ENCODE measurements around the gene RAPGEF3.

- no peak for TF ChIP-seq CTCF (IDR thresholded peaks at IDR 0.05)
- TF ChIP-seq EZH2 (IDR thresholded peaks at IDR 0.05), result no peak
- no peak for TF ChIP-seq EZH2phosphoT487 (IDR thresholded peaks at IDR 0.05)
Observed at GRCh38 chr12:47786662-47787280, 28.1 kb upstream of the RAPGEF3 start.
